ENCODE results near the gene AMMECR1.

AMMECR1 gene

DNA sequence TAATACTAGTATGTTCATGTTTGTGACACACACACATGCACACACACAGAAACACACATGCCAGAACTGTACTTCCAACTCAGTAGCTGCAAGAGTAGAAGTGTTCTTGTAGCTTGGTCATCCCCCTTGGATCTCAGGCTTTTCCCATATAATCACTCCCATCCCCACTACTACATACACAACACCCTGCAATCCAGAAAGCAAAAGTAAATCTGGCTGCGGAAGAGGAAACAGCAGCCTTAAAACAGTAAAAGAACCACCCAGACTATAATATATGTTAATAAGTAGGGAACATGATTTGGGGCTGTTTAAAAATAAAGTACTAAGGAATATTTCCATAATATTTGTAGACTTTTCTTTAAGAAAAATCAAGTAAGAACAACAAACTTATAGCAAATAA is 103.2 kb downstream of the AMMECR1 start:
- peaks cover 53% of the 10 kb centered on the region for H3K4me1 ChIP-seq (ENCODE audit: control insufficient read depth, insufficient read depth, low read length, unreplicated experiment)

DNA sequence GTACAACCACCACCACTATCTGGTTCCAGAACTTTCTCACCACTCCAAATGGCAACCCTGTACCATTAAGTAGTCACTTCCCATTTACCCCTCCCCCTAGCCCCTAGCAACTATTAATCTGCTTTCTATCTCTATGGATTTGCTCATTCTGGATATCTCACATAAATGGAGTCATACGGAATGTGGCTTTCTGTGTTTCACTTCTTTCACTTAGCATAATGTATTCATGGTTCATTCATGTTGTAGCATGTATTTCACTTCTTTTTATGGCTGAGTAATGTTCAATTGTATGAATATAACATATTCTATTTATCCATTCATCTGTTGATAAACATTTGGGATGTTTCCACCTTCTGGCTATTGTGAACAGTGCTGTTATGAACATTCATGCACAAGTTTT is 104.7 kb downstream of the AMMECR1 start:
- Histone ChIP-seq H3K27me3 (ENCODE audit: insufficient read depth, low read length) (no peaks in the 10 kb centered on the region), H3K79me2 (ENCODE audit: control insufficient read depth, insufficient read depth, low read length, unreplicated experiment) (peaks cover 2% of the 10 kb centered on the region), H3K4me3 (ENCODE audit: low read depth, low read length) (no peak overlapping the region), H3K27ac (ENCODE audit: low read depth, low read length) (no peak overlapping the region), H3K36me3 (ENCODE audit: insufficient read depth, low read length) (peaks cover 4% of the 10 kb centered on the region; the same call in 1 of the 2 replicates), H3K4me1 (ENCODE audit: control insufficient read depth, insufficient read depth, low read length, unreplicated experiment) (peaks cover 48% of the 10 kb centered on the region), H2AFZ (ENCODE audit: low read length, unreplicated experiment) (no peak overlapping the region)

More for the DNA sequence above, 103.2 kb downstream of the AMMECR1 start:
- Histone ChIP-seq H3K4me3 (ENCODE audit: low read depth, low read length) (no peak overlapping the region), H3K79me2 (ENCODE audit: control insufficient read depth, insufficient read depth, low read length, unreplicated experiment) (peaks cover 2% of the 10 kb centered on the region), H3K27me3 (ENCODE audit: insufficient read depth, low read length) (no peaks in the 10 kb centered on the region), H3K27ac (ENCODE audit: low read depth, low read length) (0 out of 2 replicates have a peak overlapping the region, but pooled peaks have one; percentile 80), H3K36me3 (ENCODE audit: insufficient read depth, low read length) (peaks cover 4% of the 10 kb centered on the region; the same call in 1 of the 2 replicates), H2AFZ (ENCODE audit: low read length, unreplicated experiment) (no peak overlapping the region)

- H3K36me3 ChIP-seq (ENCODE audit: insufficient read depth, low read length) = peaks cover 4% of the 10 kb centered on the region; the same call in 1 of the 2 replicates
- H3K79me2 ChIP-seq (ENCODE audit: control insufficient read depth, insufficient read depth, low read length, unreplicated experiment) = peaks cover 7% of the 10 kb centered on the region
- no peak overlapping the region for H3K27ac ChIP-seq (ENCODE audit: low read depth, low read length)
- no peaks in the 10 kb centered on the region for H3K27me3 ChIP-seq (ENCODE audit: insufficient read depth, low read length)
- H2AFZ ChIP-seq (ENCODE audit: low read length, unreplicated experiment) = no peak overlapping the region
- peaks cover 39% of the 10 kb centered on the region for H3K4me1 ChIP-seq (ENCODE audit: control insufficient read depth, insufficient read depth, low read length, unreplicated experiment)
- no peak overlapping the region for H3K4me3 ChIP-seq (ENCODE audit: low read depth, low read length)
These were observed 105.6 kb downstream of the AMMECR1 start for GRCh38 chrX:110212299-110212698.

- H3K4me3 ChIP-seq (ENCODE audit: low read depth, low read length) = no peak overlapping the region
- H3K4me1 ChIP-seq (ENCODE audit: control insufficient read depth, insufficient read depth, low read length, unreplicated experiment) = peaks cover 32% of the 10 kb centered on the region
- peaks cover 4% of the 10 kb centered on the region; the same call in 1 of the 2 replicates for H3K36me3 ChIP-seq (ENCODE audit: insufficient read depth, low read length)
- peaks cover 7% of the 10 kb centered on the region for H3K79me2 ChIP-seq (ENCODE audit: control insufficient read depth, insufficient read depth, low read length, unreplicated experiment)
- no peaks in the 10 kb centered on the region for H3K27me3 ChIP-seq (ENCODE audit: insufficient read depth, low read length)
- H2AFZ ChIP-seq (ENCODE audit: low read length, unreplicated experiment) = no peak overlapping the region
- peak overlapping the region; percentile 92 for H3K27ac ChIP-seq (ENCODE audit: low read depth, low read length)
These were observed 106.5 kb downstream of the AMMECR1 start for GRCh38 chrX:110211340-110211739.

- peaks cover 26% of the 10 kb centered on the region for H3K4me1 ChIP-seq (ENCODE audit: control insufficient read depth, insufficient read depth, low read length, unreplicated experiment)
- H3K4me3 ChIP-seq (ENCODE audit: low read depth, low read length) = peak overlapping the region; percentile 30
- H3K79me2 ChIP-seq (ENCODE audit: control insufficient read depth, insufficient read depth, low read length, unreplicated experiment) = peaks cover 7% of the 10 kb centered on the region
- no peaks in the 10 kb centered on the region for H3K36me3 ChIP-seq (ENCODE audit: insufficient read depth, low read length)
- H3K27me3 ChIP-seq (ENCODE audit: insufficient read depth, low read length) = no peaks in the 10 kb centered on the region
- H2AFZ ChIP-seq (ENCODE audit: low read length, unreplicated experiment) = no peak overlapping the region
- peak overlapping the region; percentile 92 for H3K27ac ChIP-seq (ENCODE audit: low read depth, low read length)
These were observed 107.3 kb downstream of the AMMECR1 start for GRCh38 chrX:110210417-110211139.

GRCh38 chrX:110208092-110208491 is 109.8 kb downstream of the AMMECR1 start:
- H3K27ac ChIP-seq (ENCODE audit: low read depth, low read length) = no peak overlapping the region
- no peak overlapping the region for H3K4me3 ChIP-seq (ENCODE audit: low read depth, low read length)
- H3K27me3 ChIP-seq (ENCODE audit: insufficient read depth, low read length) = no peaks in the 10 kb centered on the region
- no peaks in the 10 kb centered on the region for H3K36me3 ChIP-seq (ENCODE audit: insufficient read depth, low read length)
- no peak overlapping the region for H2AFZ ChIP-seq (ENCODE audit: low read length, unreplicated experiment)
- H3K4me1 ChIP-seq (ENCODE audit: control insufficient read depth, insufficient read depth, low read length, unreplicated experiment) = peaks cover 36% of the 10 kb centered on the region
- H3K79me2 ChIP-seq (ENCODE audit: control insufficient read depth, insufficient read depth, low read length, unreplicated experiment) = peaks cover 7% of the 10 kb centered on the region

GRCh38 chrX:110204986-110205385 is 112.9 kb downstream of the AMMECR1 start:
- Histone ChIP-seq H3K4me1 (ENCODE audit: control insufficient read depth, insufficient read depth, low read length, unreplicated experiment) (peaks cover 24% of the 10 kb centered on the region), H3K36me3 (ENCODE audit: insufficient read depth, low read length) (peaks cover 10% of the 10 kb centered on the region; the same call in 1 of the 2 replicates), H3K27ac (ENCODE audit: low read depth, low read length) (peak overlapping the region; percentile 81), H3K79me2 (ENCODE audit: control insufficient read depth, insufficient read depth, low read length, unreplicated experiment) (peaks cover 6% of the 10 kb centered on the region), H2AFZ (ENCODE audit: low read length, unreplicated experiment) (no peak overlapping the region), H3K27me3 (ENCODE audit: insufficient read depth, low read length) (no peaks in the 10 kb centered on the region), H3K4me3 (ENCODE audit: low read depth, low read length) (no peak overlapping the region)

GRCh38 chrX:110201799-110202198 is 116.1 kb downstream of the AMMECR1 start:
- no peak overlapping the region for H3K27ac ChIP-seq (ENCODE audit: low read depth, low read length)
- no peak overlapping the region for H2AFZ ChIP-seq (ENCODE audit: low read length, unreplicated experiment)
- peaks cover 10% of the 10 kb centered on the region; the same call in 1 of the 2 replicates for H3K36me3 ChIP-seq (ENCODE audit: insufficient read depth, low read length)
- H3K27me3 ChIP-seq (ENCODE audit: insufficient read depth, low read length) = no peaks in the 10 kb centered on the region
- H3K4me1 ChIP-seq (ENCODE audit: control insufficient read depth, insufficient read depth, low read length, unreplicated experiment) = peaks cover 16% of the 10 kb centered on the region
- no peak overlapping the region for H3K4me3 ChIP-seq (ENCODE audit: low read depth, low read length)
- peaks cover 2% of the 10 kb centered on the region for H3K79me2 ChIP-seq (ENCODE audit: control insufficient read depth, insufficient read depth, low read length, unreplicated experiment)

- Histone ChIP-seq H3K79me2 (ENCODE audit: control insufficient read depth, insufficient read depth, low read length, unreplicated experiment) (no peaks in the 10 kb centered on the region), H3K4me3 (ENCODE audit: low read depth, low read length) (no peak overlapping the region), H3K36me3 (ENCODE audit: insufficient read depth, low read length) (no peaks in the 10 kb centered on the region), H3K27me3 (ENCODE audit: insufficient read depth, low read length) (no peaks in the 10 kb centered on the region), H2AFZ (ENCODE audit: low read length, unreplicated experiment) (no peak overlapping the region), H3K27ac (ENCODE audit: low read depth, low read length) (no peak overlapping the region), H3K4me1 (ENCODE audit: control insufficient read depth, insufficient read depth, low read length, unreplicated experiment) (no peaks in the 10 kb centered on the region)
These were observed 122.9 kb downstream of the AMMECR1 start for GRCh38 chrX:110194977-110195376.

DNA sequence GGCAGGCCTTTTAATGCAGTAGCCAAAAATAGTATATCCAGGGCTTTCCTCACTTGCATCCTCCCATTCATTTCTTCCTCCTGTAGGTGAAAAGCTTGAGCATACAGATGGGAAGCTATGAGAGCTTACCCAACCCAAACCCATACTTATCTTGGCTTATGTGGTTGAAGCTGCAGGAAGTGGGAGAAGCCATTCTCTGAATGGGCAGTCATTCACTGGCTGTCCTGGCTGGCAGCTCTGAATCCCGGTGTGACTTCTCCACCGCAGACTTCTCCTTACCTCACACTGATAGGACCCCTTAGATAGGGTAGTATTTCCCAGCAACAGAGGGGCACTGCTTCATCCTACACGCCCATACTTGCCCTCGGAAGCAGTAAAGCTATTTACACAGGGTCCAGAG is 125.4 kb downstream of the AMMECR1 start:
- Histone ChIP-seq H3K27me3 (ENCODE audit: insufficient read depth, low read length) (no peaks in the 10 kb centered on the region), H3K4me1 (ENCODE audit: control insufficient read depth, insufficient read depth, low read length, unreplicated experiment) (peaks cover 7% of the 10 kb centered on the region), H3K36me3 (ENCODE audit: insufficient read depth, low read length) (no peaks in the 10 kb centered on the region), H2AFZ (ENCODE audit: low read length, unreplicated experiment) (no peak overlapping the region), H3K4me3 (ENCODE audit: low read depth, low read length) (no peak overlapping the region), H3K27ac (ENCODE audit: low read depth, low read length) (no peak overlapping the region), H3K79me2 (ENCODE audit: control insufficient read depth, insufficient read depth, low read length, unreplicated experiment) (no peaks in the 10 kb centered on the region)

Measured in ACC112 (cell line).